ENCODE results near the gene DENND1A. TPM values are rescaled to one million over a fixed set of nuclear protein-coding genes. Genes with fewer than 3 reads are reported as not detected.
"Not testable (repeated sequence)": the region's sequence is repeated elsewhere in the genome, so short reads cannot be mapped to it uniquely, and the experiment has no call there.

DENND1A gene
- total RNA-seq: 10 to 100 TPM in 8 of 9 donors, 1 to 10 TPM in 1; 9.8 to 36.7 (median 19.6) TPM
- polyA plus RNA-seq: 10 to 100 TPM in 2 of 3 donors, 1 to 10 TPM in 1; 7.3 to 19.6 (median 18.0) TPM
- long read RNA-seq, donor 1: 0 reads
- long read RNA-seq, donor 2, full-length matches to known transcripts: 1 of 1 reads
- long read RNA-seq, donor 2, partial matches to known transcripts: 0 of 1 reads
- long read RNA-seq, donor 2, other reads (novel, unspliced or antisense): 0 of 1 reads
- long read RNA-seq, donor 3: 0 reads
- long read RNA-seq, donor 4, partial matches to known transcripts: 0 of 5 reads
- long read RNA-seq, donor 4, other reads (novel, unspliced or antisense): 5 of 5 reads
- long read RNA-seq, donor 5, partial matches to known transcripts: 0 of 14 reads
- long read RNA-seq, donor 5, other reads (novel, unspliced or antisense): 14 of 14 reads
- long read RNA-seq, donor 6, partial matches to known transcripts: 1 of 9 reads
- long read RNA-seq, donor 6, other reads (novel, unspliced or antisense): 7 of 9 reads
- long read RNA-seq, donor 7: 0 reads
- long read RNA-seq, donor 8, full-length matches to known transcripts: 4 of 4 reads
- long read RNA-seq, donor 8, partial matches to known transcripts: 0 of 4 reads
- long read RNA-seq, donor 8, other reads (novel, unspliced or antisense): 0 of 4 reads
- long read RNA-seq, donor 9: 0 reads
- long read RNA-seq, donor 10, full-length matches to known transcripts: 1 of 1 reads
- long read RNA-seq, donor 10, partial matches to known transcripts: 0 of 1 reads
- long read RNA-seq, donor 10, other reads (novel, unspliced or antisense): 0 of 1 reads

GRCh38 chr9:123929870-123930831 lies at the start of gene DENND1A:
Gene DENND1A (minus strand): TSS chr9:123930126. CDS start chr9:123929905, 221 bp downstream.
- peak; percentile 87 to 95 (median 93) for DNase-seq
- Histone ChIP-seq H3K4me1 (replicated peaks in 1 of 2) (peaks cover 0 to 32% of the 10 kb centered on the region in 2 donors), H3K4me3 (peak within 1 kb of the TSS; percentile 10 to 97 (median 44)), H3K36me3 (replicated peaks in 1 of 2) (no peaks in the 10 kb centered on the region), H3K27me3 (no peaks in the 10 kb centered on the region), H3K27ac (peak within 1 kb of the TSS in 3 of 5 donors; percentile 51 to 77 (median 59)), H3K9me3 (replicated peaks in 1 of 3) (no peaks in the 10 kb centered on the region)
- intact Hi-C loops (cut with DNase I): no loop called here
- TF ChIP-seq CTCF (IDR thresholded peaks at IDR 0.05) (no peak), POLR2A (IDR thresholded peaks at IDR 0.05) (peak; percentile 42 to 73)
- WGBS, 4 donors: 7 to 38% (median 17%) methylated on average over 17 to 83 of the region's 83 CpGs

- no peaks in the 10 kb centered on the region for H3K4me1 ChIP-seq (replicated peaks in 1 of 2)
- 81 to 88% (median 82%) methylated on average over 4 to 5 of the region's 5 CpGs for WGBS, 4 donors
- H3K36me3 ChIP-seq (replicated peaks in 1 of 2): no peaks in the 10 kb centered on the region
- TF ChIP-seq POLR2A (IDR thresholded peaks at IDR 0.05): no peak
- no peak for TF ChIP-seq CTCF (IDR thresholded peaks at IDR 0.05)
- intact Hi-C loops (cut with DNase I): no loop called here
- peaks cover 9% of the 10 kb centered on the region for H3K27me3 ChIP-seq
- H3K9me3 ChIP-seq (replicated peaks in 1 of 3): no peaks in the 10 kb centered on the region
- H3K27ac ChIP-seq: no peak overlapping the region
- no peak overlapping the region for H3K4me3 ChIP-seq
- no peak for DNase-seq
Observed at GRCh38 chr9:123978981-123979380, 49.1 kb upstream of the DENND1A start.

- intact Hi-C loops (cut with DNase I); DNase-seq: not testable (repeated sequence)
Observed at GRCh38 chr9:123976579-123976978, 46.7 kb upstream of the DENND1A start.

GRCh38 chr9:123975871-123976270 lies 45.9 kb upstream of the DENND1A start:
- H3K9me3 ChIP-seq (replicated peaks in 1 of 3): no peaks in the 10 kb centered on the region
- no peaks in the 10 kb centered on the region for H3K4me1 ChIP-seq (replicated peaks in 1 of 2)
- peaks cover 6% of the 10 kb centered on the region for H3K27me3 ChIP-seq
- WGBS, 4 donors: 49 to 69% (median 58%) methylated on average over 3 of the region's 3 CpGs
- TF ChIP-seq CTCF (IDR thresholded peaks at IDR 0.05): no peak
- TF ChIP-seq POLR2A (IDR thresholded peaks at IDR 0.05): no peak
- H3K27ac ChIP-seq: no peak overlapping the region
- no peaks in the 10 kb centered on the region for H3K36me3 ChIP-seq (replicated peaks in 1 of 2)
- no peak overlapping the region for H3K4me3 ChIP-seq
- intact Hi-C loops (cut with DNase I): no loop called here
- no peak for DNase-seq

More at GRCh38 chr9:123976579-123976978, 46.7 kb upstream of the DENND1A start:
- H3K4me3 ChIP-seq; H3K27me3 ChIP-seq; H3K27ac ChIP-seq; H3K36me3 ChIP-seq (replicated peaks in 1 of 2); H3K4me1 ChIP-seq (replicated peaks in 1 of 2); H3K9me3 ChIP-seq (replicated peaks in 1 of 3): not testable (repeated sequence)
- WGBS, 4 donors: 57% methylated on average over 3 of the region's 9 CpGs; no CpG with 5 or more reads in 3 of the 4 donors

Data from adrenal gland (tissue), 19 donors.